Gastroesophageal sphincter (tissue), 3 donors: ENCODE measurements around the gene ZNF222.

Source experiments
- CTCF ChIP-seq, 4 experiments: fragments of 200-600 bp in 2 of 4; fragments of 450-650 bp in 2 of 4; sonication (generic) in 1 of 4; IDR thresholded peaks; one replicate each; pipeline ENCODE4 v1.5.1; 2017 to 2019; ENCODE audit warnings: antibody characterized with exemption in 4 of 4, mild to moderate bottlenecking in 2 of 4, moderate library complexity in 2 of 4
- POLR2A ChIP-seq, 2 donors: fragments of 450-650 bp; IDR thresholded peaks; one replicate each; pipeline ENCODE4 v1.6.1; 2017; ENCODE audit warnings: antibody characterized with exemption in 2 of 2, mild to moderate bottlenecking in 2 of 2, moderate library complexity in 1 of 2
- POLR2AphosphoS5 ChIP-seq: sonication (generic); formaldehyde crosslinking; IDR thresholded peaks from one replicate; pipeline ENCODE4 v1.6.1; 2017; ENCODE audit warnings: antibody characterized with exemption

- no peak for TF ChIP-seq POLR2AphosphoS5
- TF ChIP-seq CTCF (IDR thresholded peaks at IDR 0.05) = no peak
- TF ChIP-seq POLR2A (IDR thresholded peaks at IDR 0.05) = no peak
Observed at GRCh38 chr19:44003461-44004009, 21.6 kb upstream of the ZNF222 start.
